Stimulated activated memory B cell treated with anti-CD40 and anti-IgM and Interleukin-4, amounts not matched to agents 10 μg/mL and 1 μg/mL and 100 μg/mL, for 72 hours (primary cell): ENCODE measurements around the gene VDR.

Experiments used
- ATAC-seq: fragments of 150-1000 bp; cut with Tn5 transposase; 2 replicates; pipeline ENCODE4 v1.10.0; 2021
- H3K27ac Mint-ChIP-seq: one replicate; pipeline ENCODE4 v1.8.0; 2022; ENCODE audit warnings: mild to moderate bottlenecking, mixed read lengths
- H3K27me3 Mint-ChIP-seq: one replicate; pipeline ENCODE4 v1.8.0; 2022; ENCODE audit warnings: mixed read lengths
- H3K36me3 Mint-ChIP-seq: one replicate; pipeline ENCODE4 v1.8.0; 2022; ENCODE audit warnings: mixed read lengths
- H3K4me1 Mint-ChIP-seq: one replicate; pipeline ENCODE4 v1.8.0; 2022; ENCODE audit warnings: mixed read lengths
- H3K4me3 Mint-ChIP-seq: one replicate; pipeline ENCODE4 v1.8.0; 2022; ENCODE audit warnings: mild to moderate bottlenecking, moderate library complexity, mixed read lengths
- H3K9me3 Mint-ChIP-seq: one replicate; pipeline ENCODE4 v1.8.0; 2022; ENCODE audit warnings: mixed read lengths

The VDR gene

GRCh38 chr12:47807338-47807737, 97.5 kb downstream of the VDR start:
- ATAC-seq, result no peak
- H3K36me3 Mint-ChIP-seq, result peaks cover 15% of the 10 kb centered on the region

GRCh38 chr12:47805417-47805816, 99.4 kb downstream of the VDR start:
- H3K36me3 Mint-ChIP-seq, result peaks cover 21% of the 10 kb centered on the region
- H3K9me3 Mint-ChIP-seq, result no peaks in the 10 kb centered on the region
- peaks cover 99% of the 10 kb centered on the region for H3K4me1 Mint-ChIP-seq
- no peak overlapping the region for H3K4me3 Mint-ChIP-seq
- no peaks in the 10 kb centered on the region for H3K27me3 Mint-ChIP-seq
- ATAC-seq, result no peak
- peak overlapping the region; percentile 97 for H3K27ac Mint-ChIP-seq

More at GRCh38 chr12:47807338-47807737, 97.5 kb downstream of the VDR start:
- H3K9me3 Mint-ChIP-seq, result no peaks in the 10 kb centered on the region
- peak overlapping the region; percentile 97 for H3K27ac Mint-ChIP-seq
- peak overlapping the region; percentile 64 for H3K4me3 Mint-ChIP-seq
- peaks cover 99% of the 10 kb centered on the region for H3K4me1 Mint-ChIP-seq
- H3K27me3 Mint-ChIP-seq, result no peaks in the 10 kb centered on the region

GRCh38 chr12:47804171-47804570, 100.6 kb downstream of the VDR start:
- peak overlapping the region; percentile 97 for H3K27ac Mint-ChIP-seq
- peaks cover 94% of the 10 kb centered on the region for H3K4me1 Mint-ChIP-seq
- no peaks in the 10 kb centered on the region for H3K9me3 Mint-ChIP-seq
- H3K4me3 Mint-ChIP-seq, result no peak overlapping the region
- no peaks in the 10 kb centered on the region for H3K27me3 Mint-ChIP-seq
- peaks cover 21% of the 10 kb centered on the region for H3K36me3 Mint-ChIP-seq
- no peak for ATAC-seq

- no peak for ATAC-seq
- Mint-ChIP-seq H3K4me1 (peaks cover 89% of the 10 kb centered on the region), H3K27me3 (no peaks in the 10 kb centered on the region), H3K27ac (peak overlapping the region; percentile 97), H3K36me3 (peaks cover 21% of the 10 kb centered on the region), H3K4me3 (peak overlapping the region; percentile 27), H3K9me3 (no peaks in the 10 kb centered on the region)
These were observed 101.5 kb downstream of the VDR start for GRCh38 chr12:47803191-47803875.

GRCh38 chr12:47802312-47802711, 102.5 kb downstream of the VDR start:
- H3K4me1 Mint-ChIP-seq, result peaks cover 89% of the 10 kb centered on the region
- no peaks in the 10 kb centered on the region for H3K27me3 Mint-ChIP-seq
- peak overlapping the region; percentile 97 for H3K27ac Mint-ChIP-seq
- H3K4me3 Mint-ChIP-seq, result no peak overlapping the region
- H3K9me3 Mint-ChIP-seq, result no peaks in the 10 kb centered on the region
- H3K36me3 Mint-ChIP-seq, result peaks cover 27% of the 10 kb centered on the region
- no peak for ATAC-seq

GRCh38 chr12:47801904-47802246, 102.9 kb downstream of the VDR start:
- Mint-ChIP-seq H3K4me1 (peaks cover 86% of the 10 kb centered on the region), H3K4me3 (no peak overlapping the region), H3K27ac (peak overlapping the region; percentile 97), H3K27me3 (no peaks in the 10 kb centered on the region), H3K9me3 (no peaks in the 10 kb centered on the region), H3K36me3 (peaks cover 27% of the 10 kb centered on the region)
- ATAC-seq, result no peak

- Mint-ChIP-seq H3K4me3 (no peak overlapping the region), H3K9me3 (no peaks in the 10 kb centered on the region), H3K27me3 (no peaks in the 10 kb centered on the region), H3K27ac (peak overlapping the region; percentile 97), H3K36me3 (peaks cover 26% of the 10 kb centered on the region), H3K4me1 (peaks cover 81% of the 10 kb centered on the region)
- no peak for ATAC-seq
These were observed 103.5 kb downstream of the VDR start for GRCh38 chr12:47801170-47801903.

GRCh38 chr12:47800582-47800981, 104.2 kb downstream of the VDR start:
- Mint-ChIP-seq H3K27me3 (no peaks in the 10 kb centered on the region), H3K27ac (peak overlapping the region; percentile 97), H3K4me1 (peaks cover 74% of the 10 kb centered on the region), H3K4me3 (no peak overlapping the region), H3K9me3 (no peaks in the 10 kb centered on the region), H3K36me3 (peaks cover 29% of the 10 kb centered on the region)
- ATAC-seq, result no peak

- no peak for ATAC-seq
- Mint-ChIP-seq H3K27ac (peak overlapping the region; percentile 38), H3K4me1 (peaks cover 62% of the 10 kb centered on the region), H3K4me3 (no peak overlapping the region), H3K9me3 (no peaks in the 10 kb centered on the region), H3K36me3 (peaks cover 30% of the 10 kb centered on the region), H3K27me3 (no peaks in the 10 kb centered on the region)
These were observed 105.3 kb downstream of the VDR start for GRCh38 chr12:47799357-47799955.

GRCh38 chr12:47798382-47798948, 106.3 kb downstream of the VDR start:
- no peak for ATAC-seq
- peak overlapping the region; percentile 73 for H3K27ac Mint-ChIP-seq
- no peaks in the 10 kb centered on the region for H3K9me3 Mint-ChIP-seq
- H3K4me3 Mint-ChIP-seq, result no peak overlapping the region
- H3K4me1 Mint-ChIP-seq, result peaks cover 53% of the 10 kb centered on the region
- H3K36me3 Mint-ChIP-seq, result peaks cover 40% of the 10 kb centered on the region
- H3K27me3 Mint-ChIP-seq, result no peaks in the 10 kb centered on the region

- peak overlapping the region; percentile 73 for H3K27ac Mint-ChIP-seq
- no peaks in the 10 kb centered on the region for H3K9me3 Mint-ChIP-seq
- H3K27me3 Mint-ChIP-seq, result no peaks in the 10 kb centered on the region
- peaks cover 42% of the 10 kb centered on the region for H3K4me1 Mint-ChIP-seq
- H3K36me3 Mint-ChIP-seq, result peaks cover 45% of the 10 kb centered on the region
- no peak overlapping the region for H3K4me3 Mint-ChIP-seq
- ATAC-seq, result peak; percentile 79
These were observed 107.4 kb downstream of the VDR start for GRCh38 chr12:47797441-47797840.

GRCh38 chr12:47795814-47796411, 108.9 kb downstream of the VDR start:
- Mint-ChIP-seq H3K36me3 (peaks cover 54% of the 10 kb centered on the region), H3K27ac (peak overlapping the region; percentile 62), H3K4me3 (no peak overlapping the region), H3K9me3 (no peaks in the 10 kb centered on the region), H3K4me1 (peaks cover 27% of the 10 kb centered on the region), H3K27me3 (no peaks in the 10 kb centered on the region)
- ATAC-seq, result no peak

GRCh38 chr12:47795121-47795813, 109.5 kb downstream of the VDR start:
- Mint-ChIP-seq H3K9me3 (no peaks in the 10 kb centered on the region), H3K4me1 (peaks cover 22% of the 10 kb centered on the region), H3K4me3 (no peak overlapping the region), H3K36me3 (peaks cover 56% of the 10 kb centered on the region), H3K27ac (peak overlapping the region; percentile 62), H3K27me3 (no peaks in the 10 kb centered on the region)
- no peak for ATAC-seq

- ATAC-seq, result no peak
- no peak overlapping the region for H3K4me3 Mint-ChIP-seq
- peaks cover 19% of the 10 kb centered on the region for H3K4me1 Mint-ChIP-seq
- H3K27ac Mint-ChIP-seq, result peak overlapping the region; percentile 62
- peaks cover 60% of the 10 kb centered on the region for H3K36me3 Mint-ChIP-seq
- H3K27me3 Mint-ChIP-seq, result no peaks in the 10 kb centered on the region
- H3K9me3 Mint-ChIP-seq, result no peaks in the 10 kb centered on the region
These were observed 110.1 kb downstream of the VDR start for GRCh38 chr12:47794679-47795078.
